Activated T-helper 2 cell treated with anti-CD3 and anti-CD28 coated beads, Interferon-gamma antibody, Interleukin-2, Interleukin-4, amounts not matched to agents 10 μg/mL and 5 μg/mL and 100 μg/mL, durations not matched to agents 14 hours and 24 hours and 36 hours (primary cell): ENCODE measurements around the gene RAP2C. TPM values are rescaled to one million over a fixed set of nuclear protein-coding genes. Genes with fewer than 3 reads are reported as not detected.

Experiments
- DNase-seq: peaks from one replicate; pipeline ENCODE4 v3.0.0; 2021; ENCODE audit warnings: low spot score
- H3K27ac Mint-ChIP-seq: one replicate; pipeline ENCODE4 v1.8.0; 2021; ENCODE audit warnings: mixed read lengths
- H3K27me3 Mint-ChIP-seq: one replicate; pipeline ENCODE4 v1.8.0; 2021; ENCODE audit warnings: low read depth, mixed read lengths
- H3K36me3 Mint-ChIP-seq: one replicate; pipeline ENCODE4 v1.8.0; 2021; ENCODE audit warnings: low read depth, mixed read lengths
- H3K4me1 Mint-ChIP-seq: one replicate; pipeline ENCODE4 v1.8.0; 2021; ENCODE audit warnings: low read depth, mixed read lengths
- H3K4me3 Mint-ChIP-seq: one replicate; pipeline ENCODE4 v1.8.0; 2021; ENCODE audit warnings: low read depth, mild to moderate bottlenecking, moderate library complexity, mixed read lengths
- H3K9me3 Mint-ChIP-seq: one replicate; pipeline ENCODE4 v1.8.0; 2021; ENCODE audit warnings: mixed read lengths
- intact Hi-C: fragments of 100-400 bp; cut with micrococcal nuclease; formaldehyde crosslinking; loops from one replicate; pipeline ENCODE4 v1.15.1; 2023
- total RNA-seq: library from RNA; stranded (reverse); gene quantifications from 2 replicates; pipeline ENCODE4 v1.2.3, GENCODE V29; 2022

RAP2C gene
- total RNA-seq = 40.1 and 42.1 TPM in 2 replicates

DNA sequence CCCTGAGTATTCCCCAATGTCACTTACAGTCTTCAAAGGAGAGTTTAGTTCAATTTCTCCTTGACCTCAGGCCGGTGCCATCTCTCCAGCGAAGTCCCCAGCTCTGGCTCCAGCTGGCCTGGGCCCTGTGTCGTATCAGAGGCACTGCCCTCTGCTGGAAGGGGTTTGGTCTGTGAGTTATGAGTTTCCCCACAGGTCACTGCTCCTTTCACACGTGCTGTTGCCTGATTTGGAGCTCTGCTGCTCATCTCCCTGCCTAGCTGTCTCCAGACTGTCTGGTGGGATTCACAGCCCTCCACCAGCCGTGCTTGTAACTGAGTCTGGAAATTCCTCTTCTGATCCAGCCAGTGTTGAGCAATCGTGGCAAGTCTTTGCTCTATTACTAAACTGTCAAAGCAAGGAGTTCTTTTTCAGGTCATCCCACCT, at the start of gene RAP2C:
RAP2C (minus strand) TSS at position 105 of the 426 bp plus-strand sequence. CDS start 2,179 bp downstream, outside the sequence.
- Mint-ChIP-seq H3K27ac (peak within 1 kb of the TSS; percentile 92), H3K36me3 (peaks cover 11% of the 10 kb centered on the region), H3K4me1 (peaks cover 19% of the 10 kb centered on the region), H3K27me3 (no peaks in the 10 kb centered on the region), H3K4me3 (peak within 1 kb of the TSS; percentile 91), H3K9me3 (no peaks in the 10 kb centered on the region)
- peak; percentile 47 for DNase-seq
- intact Hi-C loops = loop anchor here (2.0 to 5.0 kb wide), 2 partner anchors 47 to 403 kb away; no protein-coding TSS in a partner anchor

DNA sequence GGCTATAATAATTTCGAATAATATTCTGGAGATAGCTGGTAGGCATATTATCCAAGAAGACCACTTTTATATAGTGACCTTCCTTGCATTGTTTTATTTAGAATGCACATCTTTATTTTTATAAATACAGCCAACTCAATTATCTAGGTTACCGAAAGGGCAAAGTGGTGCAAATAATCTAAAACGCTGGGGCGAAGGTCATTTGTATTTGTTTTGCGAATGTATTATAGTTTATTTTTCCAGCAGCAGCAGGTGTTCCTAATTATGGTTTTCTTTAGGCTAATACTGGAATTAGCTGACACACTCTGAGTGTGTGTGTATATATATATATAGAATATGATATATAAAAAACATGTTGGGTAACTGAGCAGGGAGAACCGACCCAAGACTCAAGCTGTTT, 48.1 kb upstream of the RAP2C start:
- no peak overlapping the region for H3K4me3 Mint-ChIP-seq
- no peaks in the 10 kb centered on the region for H3K36me3 Mint-ChIP-seq
- peaks cover 5% of the 10 kb centered on the region for H3K9me3 Mint-ChIP-seq
- DNase-seq = no peak
- H3K27me3 Mint-ChIP-seq = no peaks in the 10 kb centered on the region
- H3K4me1 Mint-ChIP-seq = peaks cover 18% of the 10 kb centered on the region
- intact Hi-C loops = loop anchor here (1.0 to 2.0 kb wide), 2 partner anchors 49 to 355 kb away; partner anchors contain the start of gene RAP2C
- no peak overlapping the region for H3K27ac Mint-ChIP-seq

DNA sequence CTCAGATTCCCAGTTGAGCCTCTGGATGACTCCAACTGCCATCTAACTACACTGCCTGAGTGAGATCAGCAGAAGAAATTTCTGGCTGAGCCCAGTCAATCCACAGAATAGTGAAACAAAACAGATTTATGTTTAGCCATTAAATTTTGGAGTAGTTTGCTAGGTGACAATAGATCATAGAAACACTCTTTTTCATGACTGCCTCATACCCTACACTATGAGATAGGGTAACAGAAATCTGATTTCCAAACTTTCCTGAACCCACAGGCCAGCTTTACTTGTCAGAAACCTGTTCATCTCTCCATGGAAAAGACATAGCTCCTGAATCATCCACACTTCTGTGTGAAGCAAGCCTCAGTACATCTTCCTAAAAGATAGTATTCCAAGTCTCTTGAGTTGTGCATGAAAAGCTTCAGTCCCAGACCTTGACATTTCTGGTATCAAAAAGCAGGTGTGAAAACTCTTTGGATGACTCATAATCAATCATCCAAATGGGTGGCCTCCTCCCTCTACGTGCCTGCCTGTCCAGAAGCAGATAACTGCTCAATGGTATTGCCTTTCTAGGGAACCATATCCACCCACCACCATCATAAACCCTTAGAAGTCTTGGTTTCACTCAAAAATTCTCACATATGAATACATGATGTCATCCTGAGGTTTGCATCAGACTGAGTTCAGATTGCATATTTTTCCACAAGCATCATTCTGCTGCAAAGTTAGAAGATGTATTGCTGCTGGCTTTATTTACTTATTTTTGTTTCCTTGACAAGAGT, 47.5 kb upstream of the RAP2C start:
- H3K9me3 Mint-ChIP-seq = peaks cover 5% of the 10 kb centered on the region
- H3K27ac Mint-ChIP-seq = no peak overlapping the region
- peaks cover 18% of the 10 kb centered on the region for H3K4me1 Mint-ChIP-seq
- no peaks in the 10 kb centered on the region for H3K27me3 Mint-ChIP-seq
- no peak overlapping the region for H3K4me3 Mint-ChIP-seq
- DNase-seq = no peak
- intact Hi-C loops = loop anchor here (1.0 to 2.0 kb wide), 2 partner anchors 48 to 356 kb away; partner anchors contain the start of gene RAP2C
- no peaks in the 10 kb centered on the region for H3K36me3 Mint-ChIP-seq

- intact Hi-C loops = no loop called here
- Mint-ChIP-seq H3K4me1 (peaks cover 4% of the 10 kb centered on the region), H3K27me3 (no peaks in the 10 kb centered on the region), H3K9me3 (peaks cover 5% of the 10 kb centered on the region), H3K36me3 (no peaks in the 10 kb centered on the region), H3K4me3 (no peak overlapping the region), H3K27ac (no peak overlapping the region)
- DNase-seq = no peak
Measured at GRCh38 chrX:132263127-132263526, 43.9 kb upstream of the RAP2C start.

GRCh38 chrX:132258509-132258908, 39.3 kb upstream of the RAP2C start:
- intact Hi-C loops = no loop called here
- no peak overlapping the region for H3K4me3 Mint-ChIP-seq

DNA sequence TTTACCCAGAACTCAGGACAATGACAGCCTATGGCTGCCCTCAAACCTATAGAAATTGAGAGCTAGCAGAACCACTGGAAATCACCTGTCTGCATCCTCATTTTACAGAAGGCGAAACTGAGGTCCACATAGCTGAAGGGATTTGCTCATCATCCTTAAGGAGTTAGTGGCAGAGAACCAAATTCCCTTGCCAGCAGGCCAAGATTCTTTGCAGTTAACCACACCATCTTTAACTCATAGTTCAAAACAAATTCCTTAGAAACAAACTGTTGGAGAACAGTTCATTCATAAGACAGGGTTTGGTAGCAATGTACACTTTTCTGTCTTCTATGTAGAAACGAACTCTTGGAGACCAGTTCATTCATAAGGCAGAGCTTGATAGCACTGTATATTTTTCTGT, 37.9 kb upstream of the RAP2C start:
- H3K27ac Mint-ChIP-seq = no peak overlapping the region
- H3K4me3 Mint-ChIP-seq = no peak overlapping the region
- no peak for DNase-seq
- H3K36me3 Mint-ChIP-seq = no peaks in the 10 kb centered on the region
- H3K9me3 Mint-ChIP-seq = peaks cover 3% of the 10 kb centered on the region
- no peaks in the 10 kb centered on the region for H3K4me1 Mint-ChIP-seq
- intact Hi-C loops = no loop called here
- no peaks in the 10 kb centered on the region for H3K27me3 Mint-ChIP-seq

More at GRCh38 chrX:132258509-132258908, 39.3 kb upstream of the RAP2C start:
- DNase-seq = no peak
- Mint-ChIP-seq H3K27ac (no peak overlapping the region), H3K27me3 (no peaks in the 10 kb centered on the region), H3K36me3 (no peaks in the 10 kb centered on the region), H3K9me3 (no peaks in the 10 kb centered on the region), H3K4me1 (no peaks in the 10 kb centered on the region)

- Mint-ChIP-seq H3K36me3 (no peaks in the 10 kb centered on the region), H3K4me3 (no peak overlapping the region), H3K4me1 (peaks cover 4% of the 10 kb centered on the region), H3K27ac (no peak overlapping the region), H3K27me3 (no peaks in the 10 kb centered on the region), H3K9me3 (no peaks in the 10 kb centered on the region)
- intact Hi-C loops = no loop called here
- no peak for DNase-seq
Measured at GRCh38 chrX:132236121-132236520, 16.9 kb upstream of the RAP2C start.

DNA sequence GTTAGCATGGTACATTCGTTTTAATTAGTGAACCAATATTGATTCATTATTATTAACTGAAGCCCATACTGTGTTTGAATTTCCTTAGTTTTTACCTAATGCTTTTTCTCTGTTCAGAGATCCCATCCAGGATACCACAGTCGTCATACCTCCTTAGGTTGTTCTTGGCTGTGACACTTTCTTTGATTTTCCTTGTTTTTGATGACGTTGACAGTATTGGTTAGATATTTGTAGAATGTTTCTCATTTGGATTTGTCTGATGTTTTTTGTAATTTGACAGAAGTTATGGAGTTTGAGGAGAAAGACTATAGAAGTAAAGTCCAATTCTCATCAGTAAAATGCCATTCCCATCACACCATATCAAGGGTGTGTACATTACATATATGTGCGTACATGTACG, 16.2 kb upstream of the RAP2C start:
- Mint-ChIP-seq H3K27ac (no peak overlapping the region), H3K4me1 (peaks cover 8% of the 10 kb centered on the region), H3K4me3 (no peak overlapping the region), H3K9me3 (no peaks in the 10 kb centered on the region), H3K36me3 (no peaks in the 10 kb centered on the region), H3K27me3 (no peaks in the 10 kb centered on the region)
- intact Hi-C loops = no loop called here
- DNase-seq = no peak

DNA sequence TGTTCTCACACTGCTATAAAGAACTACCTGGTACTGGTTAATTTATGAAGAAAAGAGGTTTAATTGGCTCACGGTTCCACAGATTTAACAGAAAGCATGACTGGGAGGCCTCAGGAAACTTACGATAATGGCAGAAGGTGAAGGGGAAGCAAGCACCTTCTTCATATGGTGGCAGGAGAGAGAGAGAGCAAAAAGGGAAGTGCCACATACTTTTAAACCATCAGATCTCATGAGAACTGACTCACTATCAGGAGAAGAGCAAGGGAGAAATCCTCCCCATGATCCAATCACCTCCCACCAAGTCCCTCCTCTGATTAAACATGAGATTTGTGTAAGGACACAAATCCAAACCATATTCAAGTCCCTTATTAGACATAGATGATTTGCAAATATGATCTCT, 12.3 kb upstream of the RAP2C start:
- no peak for DNase-seq
- no peaks in the 10 kb centered on the region for H3K27me3 Mint-ChIP-seq
- no peaks in the 10 kb centered on the region for H3K9me3 Mint-ChIP-seq
- H3K36me3 Mint-ChIP-seq = no peaks in the 10 kb centered on the region
- no peak overlapping the region for H3K4me3 Mint-ChIP-seq
- H3K4me1 Mint-ChIP-seq = peaks cover 14% of the 10 kb centered on the region
- H3K27ac Mint-ChIP-seq = no peak overlapping the region
- intact Hi-C loops = no loop called here

- intact Hi-C loops = loop anchor here (5.0 kb wide), 1 partner anchor 405 kb away; no protein-coding TSS in a partner anchor
- no peak overlapping the region for H3K4me3 Mint-ChIP-seq
- H3K27ac Mint-ChIP-seq = no peak overlapping the region
- no peak for DNase-seq
- H3K27me3 Mint-ChIP-seq = no peaks in the 10 kb centered on the region
- no peaks in the 10 kb centered on the region for H3K36me3 Mint-ChIP-seq
- peaks cover 14% of the 10 kb centered on the region for H3K4me1 Mint-ChIP-seq
- H3K9me3 Mint-ChIP-seq = no peaks in the 10 kb centered on the region
Measured at GRCh38 chrX:132227383-132228112, 8.3 kb upstream of the RAP2C start.

- H3K27me3 Mint-ChIP-seq = no peaks in the 10 kb centered on the region
- H3K27ac Mint-ChIP-seq = no peak overlapping the region
- H3K4me3 Mint-ChIP-seq = no peak overlapping the region
- DNase-seq = no peak
- no peaks in the 10 kb centered on the region for H3K36me3 Mint-ChIP-seq
- H3K4me1 Mint-ChIP-seq = peaks cover 10% of the 10 kb centered on the region
- intact Hi-C loops = loop anchor here (5.0 kb wide), 1 partner anchor 406 kb away; no protein-coding TSS in a partner anchor
- no peaks in the 10 kb centered on the region for H3K9me3 Mint-ChIP-seq
Measured at GRCh38 chrX:132226169-132226568, 6.9 kb upstream of the RAP2C start.

DNA sequence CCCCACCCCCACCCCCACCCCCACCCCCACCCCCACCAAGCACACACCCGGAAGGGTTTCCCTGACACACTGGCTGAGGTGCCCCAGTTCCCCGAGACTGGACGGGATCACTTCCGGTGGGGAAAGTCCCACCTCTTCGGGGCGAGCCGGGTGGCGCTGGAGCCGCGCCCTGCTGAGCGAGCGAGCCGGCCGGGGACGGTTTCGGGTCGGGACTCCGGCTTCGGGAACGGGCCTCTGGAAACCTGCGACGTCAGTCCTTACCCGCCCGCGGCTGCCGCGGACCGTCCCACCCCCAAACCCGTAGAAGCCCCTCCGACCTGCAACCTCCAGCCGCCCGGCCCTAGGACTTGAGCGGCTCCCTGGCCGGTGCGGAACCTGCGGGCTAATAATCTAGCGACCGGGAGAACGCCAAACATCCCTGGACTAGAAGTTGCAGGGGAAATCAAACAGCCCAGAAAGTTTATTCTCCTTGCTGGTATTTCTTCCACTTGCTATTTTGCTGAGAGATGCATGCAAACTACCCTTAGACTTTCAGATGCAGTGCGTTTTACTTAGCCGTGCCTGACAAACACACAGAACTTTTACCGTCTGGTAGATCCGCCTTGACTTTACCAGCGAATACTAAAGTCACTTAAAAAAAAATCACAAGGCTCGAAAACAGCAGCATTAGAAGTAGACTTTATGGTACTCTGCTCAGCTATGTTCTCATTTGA, 991 bp downstream of the RAP2C start:
- peak; percentile 77 for DNase-seq
- peaks cover 19% of the 10 kb centered on the region for H3K36me3 Mint-ChIP-seq
- H3K27me3 Mint-ChIP-seq = no peaks in the 10 kb centered on the region
- peak overlapping the region; percentile 91 for H3K4me3 Mint-ChIP-seq
- H3K27ac Mint-ChIP-seq = peak overlapping the region; percentile 88
- peaks cover 26% of the 10 kb centered on the region for H3K4me1 Mint-ChIP-seq
- intact Hi-C loops = loop anchor here (1.0 to 5.0 kb wide), 4 partner anchors 49 to 404 kb away; no protein-coding TSS in a partner anchor
- H3K9me3 Mint-ChIP-seq = no peaks in the 10 kb centered on the region
